ENCODE data around the gene SLC39A7. TPM values are rescaled to one million over a fixed set of nuclear protein-coding genes. Genes with fewer than 3 reads are reported as not detected.
A peak's percentile ranks its signal among the peaks of the same experiment; 100 is the strongest.

The SLC39A7 gene
- total and polyA plus RNA-seq, 2 donors (not counting 3 experiments of a cell fraction or from before 2014, with no cell fraction given) = 99.8 to 129 TPM

GRCh38 chr6:33183071-33183683, 17.5 kb upstream of the SLC39A7 start:
- Histone ChIP-seq H3K9me1 (replicated peaks; ENCODE audit: control insufficient read depth, extremely low read depth, insufficient read depth, low read length) (no peaks in the 10 kb centered on the region), H3K9me3 (replicated peaks; ENCODE audit: control insufficient read depth, insufficient read depth, low read length) (no peaks in the 10 kb centered on the region), H3K79me2 (ENCODE audit: control insufficient read depth, insufficient read depth, low read length) (no peaks in the 10 kb centered on the region), H3K4me3 (replicated peaks in 1 of 3; ENCODE audit: insufficient read depth in 1 of 3, low read depth in 1 of 3, low read length in 3 of 3) (no peak overlapping the region), H3K36me3 (ENCODE audit: control insufficient read depth in 2 of 2, extremely low read depth in 1 of 2, insufficient read depth in 2 of 2, low read length in 2 of 2) (no peaks in the 10 kb centered on the region), H3K4me2 (ENCODE audit: insufficient read depth, low read length) (no peak overlapping the region), H3K4me1 (ENCODE audit: control insufficient read depth, extremely low read depth, insufficient read depth, low read length) (peaks cover 7% of the 10 kb centered on the region), H3K27ac (ENCODE audit: insufficient read depth, low read depth, low read length) (no peak overlapping the region), H3K9ac (replicated peaks; ENCODE audit: extremely low read depth, insufficient read depth, low read length) (no peak overlapping the region), H2AFZ (ENCODE audit: low read depth, low read length) (peak overlapping the region; percentile 98), H4K20me1 (replicated peaks; ENCODE audit: control insufficient read depth, extremely low read depth, insufficient read depth, low read length) (no peaks in the 10 kb centered on the region), H3K27me3 (ENCODE audit: control insufficient read depth in 2 of 2, insufficient read depth in 2 of 2, low read length in 2 of 2) (peaks cover 0 to 7% of the 10 kb centered on the region in 2 experiments)
- ChIA-PET POLR2A (interaction anchor here (0.6 kb wide), 1 partner anchor 117 kb away, joined by 4 read pairs; no protein-coding TSS in a partner anchor), CTCF (no interaction called here)
- intact Hi-C loops (cut with micrococcal nuclease) (no loop called here), dilution Hi-C loops (cut with MboI; ENCODE audit: extremely low pct_ligation_motif_present, low sequenced_read_pairs) (no loop called here)
- TF ChIP-seq POLR2AphosphoS5 (IDR thresholded peaks at IDR 0.05; ENCODE audit: insufficient read depth, low read depth, low read length) (no peak), CTCF (IDR thresholded peaks at IDR 0.05; ENCODE audit: extremely low read depth in 1 of 2, insufficient read depth in 1 of 2, low read depth in 1 of 2, low read length in 2 of 2) (no peak), FOS (IDR thresholded peaks at IDR 0.05; ENCODE audit: borderline replicate concordance, insufficient read depth, low read length) (no peak), JUN (IDR thresholded peaks at IDR 0.05; ENCODE audit: borderline replicate concordance, insufficient read depth, insufficient read length, low read depth) (no peak)
- DNase-seq (ENCODE audit: low read depth, low spot score) (no peak), FAIRE-seq (peak; percentile 43)
- BruUV-seq (replicated peaks) = no TSS peak

GRCh38 chr6:33185190-33185589, 15.5 kb upstream of the SLC39A7 start:
- no TSS peak for BruUV-seq (replicated peaks)
- Histone ChIP-seq H3K27ac (ENCODE audit: insufficient read depth, low read depth, low read length) (no peak overlapping the region), H3K4me2 (ENCODE audit: insufficient read depth, low read length) (no peak overlapping the region), H2AFZ (ENCODE audit: low read depth, low read length) (no peak overlapping the region), H3K9ac (replicated peaks; ENCODE audit: extremely low read depth, insufficient read depth, low read length) (no peak overlapping the region), H3K79me2 (ENCODE audit: control insufficient read depth, insufficient read depth, low read length) (no peaks in the 10 kb centered on the region), H3K4me1 (ENCODE audit: control insufficient read depth, extremely low read depth, insufficient read depth, low read length) (peaks cover 7% of the 10 kb centered on the region), H3K27me3 (ENCODE audit: control insufficient read depth in 2 of 2, insufficient read depth in 2 of 2, low read length in 2 of 2) (peaks cover 0 to 11% of the 10 kb centered on the region in 2 experiments), H3K4me3 (replicated peaks in 1 of 3; ENCODE audit: insufficient read depth in 1 of 3, low read depth in 1 of 3, low read length in 3 of 3) (no peak overlapping the region), H4K20me1 (replicated peaks; ENCODE audit: control insufficient read depth, extremely low read depth, insufficient read depth, low read length) (no peaks in the 10 kb centered on the region), H3K9me3 (replicated peaks; ENCODE audit: control insufficient read depth, insufficient read depth, low read length) (no peaks in the 10 kb centered on the region), H3K9me1 (replicated peaks; ENCODE audit: control insufficient read depth, extremely low read depth, insufficient read depth, low read length) (no peaks in the 10 kb centered on the region), H3K36me3 (ENCODE audit: control insufficient read depth in 2 of 2, extremely low read depth in 1 of 2, insufficient read depth in 2 of 2, low read length in 2 of 2) (no peaks in the 10 kb centered on the region)
- POLR2A ChIA-PET = no interaction called here
- CTCF ChIA-PET = no interaction called here
- DNase-seq (ENCODE audit: low read depth, low spot score) = no peak
- TF ChIP-seq EZH2 (IDR thresholded peaks at IDR 0.05; ENCODE audit: borderline replicate concordance, low read depth, low read length, severe bottlenecking) (no peak), FOS (IDR thresholded peaks at IDR 0.05; ENCODE audit: borderline replicate concordance, insufficient read depth, low read length) (no peak), JUN (IDR thresholded peaks at IDR 0.05; ENCODE audit: borderline replicate concordance, insufficient read depth, insufficient read length, low read depth) (no peak), POLR2AphosphoS5 (IDR thresholded peaks at IDR 0.05; ENCODE audit: insufficient read depth, low read depth, low read length) (no peak), MAX (IDR thresholded peaks at IDR 0.05; ENCODE audit: insufficient read depth, insufficient read length) (no peak), GATA2 (IDR thresholded peaks at IDR 0.05; ENCODE audit: insufficient read depth, insufficient read length, low read depth, low read length) (no peak), POLR2A (IDR thresholded peaks at IDR 0.05; ENCODE audit: low read depth, low read length) (no peak), CTCF (IDR thresholded peaks at IDR 0.05; ENCODE audit: extremely low read depth in 1 of 2, insufficient read depth in 1 of 2, low read depth in 1 of 2, low read length in 2 of 2) (no peak), MYC (IDR thresholded peaks at IDR 0.05; ENCODE audit: low read depth, low read length) (no peak)
- no peak for FAIRE-seq
- dilution Hi-C loops (cut with MboI; ENCODE audit: extremely low pct_ligation_motif_present, low sequenced_read_pairs) (no loop called here), intact Hi-C loops (cut with micrococcal nuclease) (no loop called here)

Measured in endothelial cell of umbilical vein (primary cell).